ENCODE results near the gene STXBP2. TPM values are rescaled to one million over a fixed set of nuclear protein-coding genes. Genes with fewer than 3 reads are reported as not detected.
A peak's percentile ranks its signal among the peaks of the same experiment; 100 is the strongest.

Gene STXBP2
- total and polyA plus RNA-seq, 9 of the 15 experiments (the other 6 are each of a cell fraction or from before 2014, with no cell fraction given), result 2.5 to 163 (median 71.3) TPM

- TF ChIP-seq IRF2 (CRISPR knock-in tag; IDR thresholded peaks at IDR 0.05) (no peak), SP1 (CRISPR knock-in tag; IDR thresholded peaks at IDR 0.05) (peak; percentile 84), CREB3 (tag; conservative IDR thresholded peaks at IDR 0.05; ENCODE audit: low read depth) (no peak), ZNF398 (CRISPR knock-in tag; IDR thresholded peaks at IDR 0.05) (no peak), ZBTB7A (IDR thresholded peaks at IDR 0.05; ENCODE audit: borderline replicate concordance, control insufficient read depth, low read depth, low read length) (no peak), ZBTB49 (CRISPR knock-in tag; IDR thresholded peaks at IDR 0.05; ENCODE audit: borderline replicate concordance) (no peak), PYGO2 (tag; IDR thresholded peaks at IDR 0.05) (no peak), RFX1 (IDR thresholded peaks at IDR 0.05) (no peak), POU5F1 (IDR thresholded peaks at IDR 0.05; ENCODE audit: borderline replicate concordance, low read depth, low read length, partially characterized antibody) (peak; percentile 28), L3MBTL2 (IDR thresholded peaks at IDR 0.05) (peak; percentile 84), ZZZ3 (IDR thresholded peaks at IDR 0.05) (no peak), SP2 (IDR thresholded peaks at IDR 0.05; ENCODE audit: extremely low read depth, low read depth, low read length, poor library complexity, severe bottlenecking) (peak; percentile 62), CBX8 (IDR thresholded peaks at IDR 0.05; ENCODE audit: borderline replicate concordance, extremely low read depth, low read depth, low read length, poor library complexity, severe bottlenecking) (no peak), CBX2 (IDR thresholded peaks at IDR 0.05; ENCODE audit: insufficient read depth, low read length, poor library complexity, severe bottlenecking) (no peak), ZNF639 (CRISPR knock-in tag; conservative IDR thresholded peaks at IDR 0.05 in 1 of 2, IDR thresholded peaks at IDR 0.05 in 1 of 2) (no peak), RBM22 (IDR thresholded peaks at IDR 0.05; ENCODE audit: low read depth, low read length, poor library complexity, severe bottlenecking) (no peak), ZNF282 (CRISPR knock-in tag; IDR thresholded peaks at IDR 0.05) (no peak), EZH2 (IDR thresholded peaks at IDR 0.05; ENCODE audit: borderline replicate concordance, low read depth, low read length) (no peak), ZNF12 (CRISPR knock-in tag; IDR thresholded peaks at IDR 0.05) (no peak), BACH1 (tag; IDR thresholded peaks at IDR 0.05) (peak; percentile 90)
These were observed 7.4 kb upstream of the STXBP2 start, which contains the start of the genes PET100 and XAB2 (continued) for GRCh38 chr19:7629347-7630054.
